ENCODE data around the gene LAMB1.

- TF ChIP-seq, protein P1, sequence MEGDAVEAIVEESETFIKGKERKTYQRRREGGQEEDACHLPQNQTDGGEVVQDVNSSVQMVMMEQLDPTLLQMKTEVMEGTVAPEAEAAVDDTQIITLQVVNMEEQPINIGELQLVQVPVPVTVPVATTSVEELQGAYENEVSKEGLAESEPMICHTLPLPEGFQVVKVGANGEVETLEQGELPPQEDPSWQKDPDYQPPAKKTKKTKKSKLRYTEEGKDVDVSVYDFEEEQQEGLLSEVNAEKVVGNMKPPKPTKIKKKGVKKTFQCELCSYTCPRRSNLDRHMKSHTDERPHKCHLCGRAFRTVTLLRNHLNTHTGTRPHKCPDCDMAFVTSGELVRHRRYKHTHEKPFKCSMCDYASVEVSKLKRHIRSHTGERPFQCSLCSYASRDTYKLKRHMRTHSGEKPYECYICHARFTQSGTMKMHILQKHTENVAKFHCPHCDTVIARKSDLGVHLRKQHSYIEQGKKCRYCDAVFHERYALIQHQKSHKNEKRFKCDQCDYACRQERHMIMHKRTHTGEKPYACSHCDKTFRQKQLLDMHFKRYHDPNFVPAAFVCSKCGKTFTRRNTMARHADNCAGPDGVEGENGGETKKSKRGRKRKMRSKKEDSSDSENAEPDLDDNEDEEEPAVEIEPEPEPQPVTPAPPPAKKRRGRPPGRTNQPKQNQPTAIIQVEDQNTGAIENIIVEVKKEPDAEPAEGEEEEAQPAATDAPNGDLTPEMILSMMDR (conservative IDR thresholded peaks at IDR 0.05; ENCODE audit: low read length): no peak
- TF ChIP-seq EZH2phosphoT487 (IDR thresholded peaks at IDR 0.05; ENCODE audit: borderline replicate concordance, low read depth, low read length): no peak
These were observed 85.0 kb downstream of the LAMB1 start for GRCh38 chr7:107917763-107918651.
